NB4 (cell line): ENCODE results near the gene KRTAP21-3.

Experiments used
- DNase-seq: peaks from one replicate; pipeline ENCODE4 v3.0.0; 2010; ENCODE audit warnings: low read depth
- H3K4me3 ChIP-seq: one replicate; pipeline ENCODE4 v1.5.1; 2011; ENCODE audit warnings: mild to moderate bottlenecking, low read depth, low read length, moderate library complexity
- MAX ChIP-seq: IDR thresholded peaks from 2 replicates; pipeline ENCODE4 v1.6.1; 2011; ENCODE audit warnings: low read depth, low read length
- MYC ChIP-seq: IDR thresholded peaks from 2 replicates; pipeline ENCODE4 v1.6.1; 2011; ENCODE audit warnings: low read depth, low read length
- POLR2A ChIP-seq: IDR thresholded peaks from 2 replicates; pipeline ENCODE4 v1.6.1; 2011; ENCODE audit warnings: mild to moderate bottlenecking; ENCODE audit not compliant: insufficient read length; ENCODE audit errors: extremely low read depth
- TF ChIP-seq, protein P1 (sequence below): IDR thresholded peaks from one replicate; pipeline ENCODE4 v1.5.1; 2012; ENCODE audit warnings: low read depth, low read length

The KRTAP21-3 gene

GRCh38 chr21:30713766-30714165, 4.8 kb downstream of the KRTAP21-3 start:
- TF ChIP-seq POLR2A (no peak), MYC (no peak), MAX (no peak)
- TF ChIP-seq, protein P1, sequence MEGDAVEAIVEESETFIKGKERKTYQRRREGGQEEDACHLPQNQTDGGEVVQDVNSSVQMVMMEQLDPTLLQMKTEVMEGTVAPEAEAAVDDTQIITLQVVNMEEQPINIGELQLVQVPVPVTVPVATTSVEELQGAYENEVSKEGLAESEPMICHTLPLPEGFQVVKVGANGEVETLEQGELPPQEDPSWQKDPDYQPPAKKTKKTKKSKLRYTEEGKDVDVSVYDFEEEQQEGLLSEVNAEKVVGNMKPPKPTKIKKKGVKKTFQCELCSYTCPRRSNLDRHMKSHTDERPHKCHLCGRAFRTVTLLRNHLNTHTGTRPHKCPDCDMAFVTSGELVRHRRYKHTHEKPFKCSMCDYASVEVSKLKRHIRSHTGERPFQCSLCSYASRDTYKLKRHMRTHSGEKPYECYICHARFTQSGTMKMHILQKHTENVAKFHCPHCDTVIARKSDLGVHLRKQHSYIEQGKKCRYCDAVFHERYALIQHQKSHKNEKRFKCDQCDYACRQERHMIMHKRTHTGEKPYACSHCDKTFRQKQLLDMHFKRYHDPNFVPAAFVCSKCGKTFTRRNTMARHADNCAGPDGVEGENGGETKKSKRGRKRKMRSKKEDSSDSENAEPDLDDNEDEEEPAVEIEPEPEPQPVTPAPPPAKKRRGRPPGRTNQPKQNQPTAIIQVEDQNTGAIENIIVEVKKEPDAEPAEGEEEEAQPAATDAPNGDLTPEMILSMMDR: no peak
- no peak overlapping the region for H3K4me3 ChIP-seq
- no peak for DNase-seq

DNA sequence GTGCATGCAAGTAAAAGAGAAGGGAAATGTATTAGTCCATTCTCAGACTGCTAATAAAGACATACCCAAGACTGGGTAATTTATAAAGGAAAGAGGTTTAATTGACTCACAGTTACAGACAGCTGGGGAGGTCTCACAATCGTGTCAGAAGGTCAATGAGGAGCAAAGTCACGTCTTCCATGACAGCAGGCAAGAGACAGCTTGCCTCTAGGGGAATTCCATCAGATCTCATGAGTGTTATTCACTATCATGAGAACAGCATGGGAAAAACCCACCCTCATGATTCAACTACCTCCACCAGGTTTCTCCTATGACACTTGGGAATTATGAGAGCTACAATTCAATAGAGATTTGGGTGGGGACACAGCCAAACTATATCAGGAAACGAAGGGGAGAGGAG, 8.1 kb downstream of the KRTAP21-3 start:
- no peak for DNase-seq
- TF ChIP-seq MYC (no peak), MAX (no peak), POLR2A (no peak)
- TF ChIP-seq, protein P1: no peak
- no peak overlapping the region for H3K4me3 ChIP-seq

DNA sequence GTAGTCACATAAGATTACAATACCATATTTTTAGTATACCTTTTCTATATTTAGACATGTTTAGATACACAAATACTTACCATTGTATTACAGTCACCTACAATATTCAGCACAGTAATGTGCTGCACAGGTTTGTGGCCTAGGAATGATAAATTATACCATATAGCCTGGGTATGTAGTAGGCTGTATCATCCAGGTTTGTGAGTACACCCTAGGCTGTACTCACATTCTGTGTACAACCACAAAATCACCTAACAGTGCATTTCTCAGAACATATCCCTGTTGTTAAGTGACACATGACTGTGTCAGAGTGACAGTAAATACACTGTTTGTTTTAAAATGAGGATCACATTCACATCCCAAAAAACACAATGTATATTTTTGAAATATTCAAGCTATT, 11.2 kb downstream of the KRTAP21-3 start:
- no peak for DNase-seq
- no peak overlapping the region for H3K4me3 ChIP-seq
- TF ChIP-seq MAX (no peak), MYC (no peak), POLR2A (no peak)
- TF ChIP-seq, protein P1: no peak

- TF ChIP-seq, protein P1: no peak
- TF ChIP-seq MAX (no peak), MYC (no peak), POLR2A (no peak)
- no peak overlapping the region for H3K4me3 ChIP-seq
- DNase-seq: no peak
Measured at GRCh38 chr21:30695956-30696355, 22.6 kb downstream of the KRTAP21-3 start.

GRCh38 chr21:30689822-30690221, 28.8 kb downstream of the KRTAP21-3 start:
- no peak for DNase-seq
- TF ChIP-seq POLR2A (no peak), MAX (no peak), MYC (no peak)
- TF ChIP-seq, protein P1: no peak
- H3K4me3 ChIP-seq: no peak overlapping the region

- TF ChIP-seq POLR2A: no peak
- H3K4me3 ChIP-seq: no peak overlapping the region
- no peak for DNase-seq
Measured at GRCh38 chr21:30684506-30684905, 34.1 kb downstream of the KRTAP21-3 start.
